Spleen (tissue), 7 donors: ENCODE measurements around the gene AKAP12.

ENCODE experiments used
- POLR2A ChIP-seq, 3 donors: fragments of 450-650 bp; IDR thresholded peaks; one replicate each; pipeline ENCODE4 v1.5.1; 2017; ENCODE audit warnings: antibody characterized with exemption in 3 of 3, mild to moderate bottlenecking in 1 of 3
- TF ChIP-seq, protein P1 (sequence below), 11 experiments: fragments of 200-600 bp in 7 of 11; fragments of 450-650 bp in 4 of 11; sonication (generic) in 4 of 11; IDR thresholded peaks in 8 of 11; conservative IDR thresholded peaks in 3 of 11; 1 replicate in 7 of 11; 2 replicates in 4 of 11; pipeline versions ENCODE4 v1.4.0 to v1.8.0; 2016 to 2021; ENCODE audit warnings: antibody characterized with exemption in 11 of 11, inconsistent platforms in 4 of 11, mild to moderate bottlenecking in 1 of 11
- donor health status: DM: no; HTN: no; CAD: no; lungs with moderate emphysema.
- donor health status: DM: no; HTN: no; CAD: no.
- donor health status: DM: no; HTN: no; CAD: no.

DNA sequence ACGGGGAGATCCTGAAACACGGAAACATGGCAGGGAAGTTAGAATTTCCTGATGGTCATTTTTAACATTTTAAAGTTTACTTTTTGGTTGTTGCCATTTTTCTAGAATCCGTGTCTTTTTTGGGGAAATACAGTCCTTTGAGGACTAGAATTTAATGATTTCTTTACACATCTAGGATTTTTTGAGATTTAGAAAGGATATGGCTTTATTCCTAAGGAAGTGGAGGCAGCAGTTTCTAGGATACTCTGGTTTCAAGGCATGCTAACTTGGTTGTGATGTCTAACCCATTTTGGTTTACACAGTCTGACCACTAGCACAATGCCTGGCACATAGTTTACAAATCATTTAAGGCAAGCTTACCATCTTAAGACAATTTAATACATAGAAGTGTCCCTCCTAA is 152.7 kb downstream of the AKAP12 start:
- TF ChIP-seq, protein P1, sequence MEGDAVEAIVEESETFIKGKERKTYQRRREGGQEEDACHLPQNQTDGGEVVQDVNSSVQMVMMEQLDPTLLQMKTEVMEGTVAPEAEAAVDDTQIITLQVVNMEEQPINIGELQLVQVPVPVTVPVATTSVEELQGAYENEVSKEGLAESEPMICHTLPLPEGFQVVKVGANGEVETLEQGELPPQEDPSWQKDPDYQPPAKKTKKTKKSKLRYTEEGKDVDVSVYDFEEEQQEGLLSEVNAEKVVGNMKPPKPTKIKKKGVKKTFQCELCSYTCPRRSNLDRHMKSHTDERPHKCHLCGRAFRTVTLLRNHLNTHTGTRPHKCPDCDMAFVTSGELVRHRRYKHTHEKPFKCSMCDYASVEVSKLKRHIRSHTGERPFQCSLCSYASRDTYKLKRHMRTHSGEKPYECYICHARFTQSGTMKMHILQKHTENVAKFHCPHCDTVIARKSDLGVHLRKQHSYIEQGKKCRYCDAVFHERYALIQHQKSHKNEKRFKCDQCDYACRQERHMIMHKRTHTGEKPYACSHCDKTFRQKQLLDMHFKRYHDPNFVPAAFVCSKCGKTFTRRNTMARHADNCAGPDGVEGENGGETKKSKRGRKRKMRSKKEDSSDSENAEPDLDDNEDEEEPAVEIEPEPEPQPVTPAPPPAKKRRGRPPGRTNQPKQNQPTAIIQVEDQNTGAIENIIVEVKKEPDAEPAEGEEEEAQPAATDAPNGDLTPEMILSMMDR (IDR thresholded peaks at IDR 0.05 in 8 of 11, conservative IDR thresholded peaks at IDR 0.05 in 3 of 11): no peak
- no peak for TF ChIP-seq POLR2A (IDR thresholded peaks at IDR 0.05)
